ENCODE measurements around the gene CXCL12.

- TF ChIP-seq CTCF (IDR thresholded peaks at IDR 0.05 in 2 of 3, conservative IDR thresholded peaks at IDR 0.05 in 1 of 3; ENCODE audit: borderline replicate concordance in 1 of 3, insufficient read depth in 1 of 3, low read depth in 2 of 3, low read length in 2 of 3) = no peak
- TF ChIP-seq, protein P1, sequence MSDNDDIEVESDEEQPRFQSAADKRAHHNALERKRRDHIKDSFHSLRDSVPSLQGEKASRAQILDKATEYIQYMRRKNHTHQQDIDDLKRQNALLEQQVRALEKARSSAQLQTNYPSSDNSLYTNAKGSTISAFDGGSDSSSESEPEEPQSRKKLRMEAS (IDR thresholded peaks at IDR 0.05) = no peak
- TF ChIP-seq FOSL1 (IDR thresholded peaks at IDR 0.05; ENCODE audit: low read depth) = no peak
- TF ChIP-seq, protein P2, sequence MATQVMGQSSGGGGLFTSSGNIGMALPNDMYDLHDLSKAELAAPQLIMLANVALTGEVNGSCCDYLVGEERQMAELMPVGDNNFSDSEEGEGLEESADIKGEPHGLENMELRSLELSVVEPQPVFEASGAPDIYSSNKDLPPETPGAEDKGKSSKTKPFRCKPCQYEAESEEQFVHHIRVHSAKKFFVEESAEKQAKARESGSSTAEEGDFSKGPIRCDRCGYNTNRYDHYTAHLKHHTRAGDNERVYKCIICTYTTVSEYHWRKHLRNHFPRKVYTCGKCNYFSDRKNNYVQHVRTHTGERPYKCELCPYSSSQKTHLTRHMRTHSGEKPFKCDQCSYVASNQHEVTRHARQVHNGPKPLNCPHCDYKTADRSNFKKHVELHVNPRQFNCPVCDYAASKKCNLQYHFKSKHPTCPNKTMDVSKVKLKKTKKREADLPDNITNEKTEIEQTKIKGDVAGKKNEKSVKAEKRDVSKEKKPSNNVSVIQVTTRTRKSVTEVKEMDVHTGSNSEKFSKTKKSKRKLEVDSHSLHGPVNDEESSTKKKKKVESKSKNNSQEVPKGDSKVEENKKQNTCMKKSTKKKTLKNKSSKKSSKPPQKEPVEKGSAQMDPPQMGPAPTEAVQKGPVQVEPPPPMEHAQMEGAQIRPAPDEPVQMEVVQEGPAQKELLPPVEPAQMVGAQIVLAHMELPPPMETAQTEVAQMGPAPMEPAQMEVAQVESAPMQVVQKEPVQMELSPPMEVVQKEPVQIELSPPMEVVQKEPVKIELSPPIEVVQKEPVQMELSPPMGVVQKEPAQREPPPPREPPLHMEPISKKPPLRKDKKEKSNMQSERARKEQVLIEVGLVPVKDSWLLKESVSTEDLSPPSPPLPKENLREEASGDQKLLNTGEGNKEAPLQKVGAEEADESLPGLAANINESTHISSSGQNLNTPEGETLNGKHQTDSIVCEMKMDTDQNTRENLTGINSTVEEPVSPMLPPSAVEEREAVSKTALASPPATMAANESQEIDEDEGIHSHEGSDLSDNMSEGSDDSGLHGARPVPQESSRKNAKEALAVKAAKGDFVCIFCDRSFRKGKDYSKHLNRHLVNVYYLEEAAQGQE (IDR thresholded peaks at IDR 0.05; ENCODE audit: low read depth) = no peak
- no peak for TF ChIP-seq SRF (IDR thresholded peaks at IDR 0.05; ENCODE audit: low read depth)
- no peak for TF ChIP-seq POLR2A (IDR thresholded peaks at IDR 0.05; ENCODE audit: borderline replicate concordance, extremely low read depth, insufficient read depth, insufficient read length)
- no peak for TF ChIP-seq ZNF274 (IDR thresholded peaks at IDR 0.05; ENCODE audit: low read depth, low read length)
Observed at GRCh38 chr10:44343843-44344242, 41.1 kb downstream of the CXCL12 start.
